GM21381 (cell line): Measurements from ENCODE around the gene AXL.

Experiments
- ATAC-seq: cut with Tn5 transposase; IDR thresholded peaks from one replicate; pipeline ENCODE4 v1.9.1; 2021; ENCODE audit warnings: mild to moderate bottlenecking, moderate library complexity; ENCODE audit not compliant: unreplicated experiment

AXL gene

DNA sequence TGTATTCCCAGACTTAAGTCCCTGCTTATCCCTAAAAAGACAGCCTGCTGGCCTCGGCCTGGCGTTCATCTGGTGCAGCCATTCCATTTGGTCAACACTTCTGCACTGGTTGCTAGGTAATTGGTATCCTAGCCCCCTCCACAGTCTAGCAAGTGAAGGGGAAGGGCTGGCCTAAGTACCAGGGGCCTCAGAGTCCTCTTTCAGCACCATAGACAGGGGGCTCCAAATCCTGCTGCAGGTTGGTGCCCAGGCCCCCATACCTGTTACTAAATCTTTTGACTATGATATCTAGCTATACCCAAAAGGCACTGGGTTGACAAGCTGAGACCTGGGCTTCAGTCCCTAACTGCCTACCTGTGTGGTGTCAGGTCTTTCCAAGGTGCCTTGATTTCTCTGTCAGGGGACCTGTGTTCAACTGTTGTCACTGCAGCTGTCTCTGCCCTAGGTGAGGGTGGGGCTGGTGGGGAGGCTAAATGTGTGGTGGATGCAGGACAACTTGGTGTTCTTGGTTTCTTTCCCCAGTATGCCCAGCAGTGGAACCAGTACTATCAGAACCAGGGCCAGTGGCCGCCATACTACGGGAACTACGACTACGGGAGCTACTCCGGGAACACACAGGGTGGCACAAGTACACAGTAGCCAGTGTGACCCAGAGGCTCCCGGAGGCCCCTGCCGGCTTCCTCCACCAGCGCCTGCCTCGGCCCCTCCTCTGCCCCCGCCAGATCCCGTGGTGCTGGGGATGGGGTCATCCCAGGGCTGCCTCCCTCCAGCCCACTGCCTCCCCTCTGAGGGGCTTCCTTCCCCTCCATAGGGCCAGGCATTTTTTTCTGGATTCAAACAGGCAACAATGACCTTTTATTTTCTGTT is 87.1 kb downstream of the AXL start:
- ATAC-seq = no peak

DNA sequence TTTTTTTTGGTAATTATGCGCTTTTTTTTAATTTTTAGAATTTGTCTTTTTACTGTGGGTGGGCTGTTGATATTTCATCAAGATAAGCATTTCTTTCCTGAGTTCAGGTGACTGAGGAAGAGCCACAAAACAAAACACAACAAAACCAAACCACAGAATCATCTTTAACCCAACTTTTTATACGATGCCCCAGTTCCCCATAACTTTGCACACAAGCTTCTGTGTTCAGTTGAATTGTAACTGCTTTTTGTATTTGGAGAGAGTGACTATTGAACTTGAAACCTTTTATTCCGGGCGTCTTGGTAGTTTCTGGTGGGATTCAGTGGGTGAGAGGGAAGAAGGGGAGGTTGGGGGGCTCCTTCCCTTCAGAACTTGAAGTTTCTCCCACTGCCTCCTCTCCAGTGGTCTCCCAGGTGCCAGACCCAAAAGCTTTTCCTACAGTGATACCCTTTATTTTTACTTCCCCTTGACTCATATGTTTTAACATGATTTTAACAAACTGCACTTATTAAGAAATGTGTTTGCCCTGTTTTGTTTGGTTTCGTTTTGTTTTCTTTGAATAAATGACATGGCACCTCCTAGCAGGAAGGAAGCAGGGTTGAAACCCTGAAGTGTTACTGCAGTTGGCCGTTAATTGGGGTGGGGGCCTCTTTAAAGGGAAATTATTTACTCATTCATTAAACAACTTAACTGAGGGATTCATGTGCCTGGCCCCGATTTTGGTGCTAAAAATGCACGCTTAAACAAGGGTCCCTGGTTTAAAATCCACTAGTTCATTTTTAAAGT is 88.3 kb downstream of the AXL start:
- no peak for ATAC-seq

DNA sequence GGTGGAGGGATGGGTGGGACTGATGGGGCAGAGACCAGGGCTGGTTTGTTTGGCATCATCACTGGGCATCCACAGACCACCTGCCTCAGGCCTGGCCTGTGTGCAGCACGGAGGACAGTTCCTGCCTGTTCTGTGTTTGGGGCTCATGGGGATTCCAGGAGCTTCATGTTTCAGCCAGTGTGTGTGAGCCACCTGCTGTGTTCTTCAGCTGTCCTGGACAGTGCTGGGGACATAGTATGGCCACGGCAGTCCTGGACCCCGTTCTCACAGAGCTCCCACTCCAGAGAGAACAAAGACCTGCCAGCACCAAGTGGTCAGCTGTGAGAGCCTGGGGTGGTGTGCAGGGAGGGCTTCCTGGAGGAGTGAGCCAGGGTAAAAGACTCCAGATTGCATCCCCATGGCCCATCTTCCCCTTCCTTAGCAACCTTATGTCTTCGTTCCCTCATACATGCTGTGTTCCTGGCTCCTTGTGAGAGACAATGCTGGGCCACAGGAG is 89.0 kb downstream of the AXL start:
- no peak for ATAC-seq

DNA sequence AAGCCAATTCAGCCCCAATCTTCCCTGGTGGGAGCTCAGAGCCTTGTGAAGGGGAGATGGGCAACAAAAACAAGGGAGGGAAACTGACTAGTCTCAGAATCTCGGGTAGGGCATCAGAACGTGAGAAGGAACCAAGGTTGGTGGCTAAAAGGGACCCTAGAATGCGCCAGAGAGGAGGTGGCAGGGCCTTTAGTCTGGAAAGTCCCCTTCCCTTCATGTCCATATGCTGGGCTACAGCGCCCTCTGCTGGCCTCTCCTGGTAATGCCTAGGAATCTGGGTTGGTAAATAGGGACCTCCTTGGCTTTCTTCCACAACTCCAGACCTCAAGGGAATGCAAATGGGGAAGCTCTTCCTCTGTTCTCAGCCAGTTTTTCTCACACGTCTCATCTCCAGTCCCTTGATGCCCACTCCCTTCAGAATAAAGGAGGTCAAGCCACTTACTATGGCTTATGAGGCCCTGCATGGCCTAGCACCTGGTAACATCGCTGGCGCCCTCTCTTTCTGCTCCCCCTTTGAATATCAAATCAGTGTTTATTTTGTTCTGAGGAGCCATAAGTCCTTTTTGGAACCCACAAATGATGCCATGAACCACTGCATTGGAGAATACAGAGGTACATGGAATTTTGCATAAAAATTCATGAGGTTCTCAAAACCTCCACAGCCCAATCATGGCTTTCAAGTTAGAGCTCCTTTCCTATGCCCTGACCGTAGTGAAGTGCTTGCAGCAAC is 89.6 kb downstream of the AXL start:
- no peak for ATAC-seq

DNA sequence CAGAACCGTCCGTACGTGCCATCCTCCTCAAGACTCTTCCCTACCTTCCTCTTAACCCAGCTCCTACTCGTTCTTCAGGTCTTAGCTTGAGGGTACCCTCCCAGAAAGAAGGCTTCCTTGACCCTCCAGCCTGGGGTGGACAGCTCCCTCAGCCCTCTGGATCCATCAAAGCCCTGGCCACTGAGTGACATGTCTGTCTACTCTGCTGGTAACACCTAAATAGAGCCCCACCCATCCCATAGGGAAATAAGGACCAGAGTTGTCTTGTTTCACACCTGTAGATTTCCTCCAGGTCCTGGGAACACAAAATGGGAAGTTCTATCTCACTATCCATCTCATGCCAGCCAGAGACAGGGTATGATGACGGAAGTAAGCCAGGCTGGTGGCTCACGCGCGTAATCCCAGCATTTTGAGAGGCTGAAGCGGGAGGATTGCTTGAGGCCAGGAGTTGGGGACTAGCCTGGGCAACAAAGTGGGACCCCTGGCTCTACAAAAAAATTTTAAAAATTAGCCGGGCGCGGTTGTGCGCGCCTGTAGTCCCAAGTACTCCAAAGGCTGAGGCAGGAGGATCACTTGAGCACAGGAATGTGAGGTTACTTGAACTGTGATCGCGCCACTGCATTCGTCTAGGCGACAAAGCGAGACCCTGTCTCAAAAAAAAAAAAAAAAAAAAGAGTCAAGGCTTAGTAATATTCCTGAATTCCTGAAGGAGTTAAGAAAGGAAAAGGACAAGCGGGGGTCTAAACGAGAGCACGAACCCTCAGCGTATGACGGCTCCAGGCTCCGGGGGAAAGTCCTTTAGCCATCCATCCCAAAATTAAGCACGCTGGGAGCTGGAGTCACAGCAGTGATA is 90.4 kb downstream of the AXL start:
- ATAC-seq = no peak

DNA sequence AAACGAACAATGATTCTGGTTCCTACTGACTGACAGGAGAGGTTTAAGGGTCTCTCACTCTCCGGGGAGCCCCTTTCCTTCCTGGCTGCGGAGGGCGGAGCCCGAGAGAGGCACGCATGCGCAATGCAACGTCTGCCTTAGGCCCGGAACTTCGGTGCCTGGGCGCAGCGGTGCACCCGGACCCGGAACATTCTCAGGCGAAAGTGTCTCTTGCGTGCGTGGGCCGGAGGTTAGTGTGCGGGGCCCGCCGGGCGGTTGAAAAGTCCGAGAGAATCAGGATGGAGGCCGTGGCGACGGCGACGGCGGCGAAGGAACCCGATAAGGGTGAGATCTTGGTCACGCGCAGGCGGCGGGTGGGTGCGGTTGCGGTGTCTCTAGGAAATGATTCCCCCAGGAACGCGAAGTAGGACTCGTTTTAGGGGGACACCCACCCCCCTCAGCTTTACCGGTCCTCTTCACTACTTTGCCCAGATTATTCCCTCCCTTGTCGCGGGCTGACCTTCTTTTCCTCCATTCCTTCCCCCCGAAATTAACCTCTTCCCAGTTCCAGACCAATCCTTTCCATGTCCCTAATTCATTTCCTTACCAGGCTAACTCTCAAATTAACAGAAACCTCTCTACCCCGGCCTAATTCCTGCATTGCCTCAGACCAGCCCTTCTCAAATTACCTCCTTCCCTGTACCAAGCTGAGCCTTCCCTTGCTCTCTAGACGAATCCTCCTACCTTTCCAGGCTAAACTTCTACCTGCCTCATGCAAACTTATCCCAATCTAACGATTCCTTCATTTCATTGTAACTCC is 91.2 kb downstream of the AXL start, which contains the start of gene CCDC97:
Gene CCDC97, plus strand, starts transcription at position 140 of the 799 bp plus-strand sequence. Its CDS starts 139 bp downstream, at position 279.
- ATAC-seq = peak; percentile 74

DNA sequence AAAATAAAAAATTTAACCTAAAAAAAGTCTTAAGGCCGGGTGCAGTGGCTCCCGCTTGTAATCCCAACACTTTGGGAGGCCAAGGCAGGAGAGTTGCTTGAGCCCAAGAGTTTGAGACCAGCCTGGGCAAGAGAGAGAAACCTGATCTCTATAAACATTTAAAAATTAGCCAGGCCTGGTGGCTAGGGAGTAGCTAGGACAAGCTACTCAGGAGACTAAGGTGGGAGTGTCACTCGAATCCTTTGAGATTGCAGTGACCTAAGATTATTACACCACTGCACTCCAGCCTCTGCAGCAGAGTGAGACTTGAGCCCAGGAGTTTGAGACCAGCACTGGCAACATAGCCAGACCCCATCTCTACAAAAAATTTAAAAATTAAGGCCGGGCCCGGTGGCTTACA is 92.0 kb downstream of the AXL start:
- ATAC-seq = no peak
